ENCODE data around the gene PRLR.
"Not testable (repeated sequence)": the region's sequence is repeated elsewhere in the genome, so short reads cannot be mapped to it uniquely, and the experiment has no call there.

The PRLR gene

GRCh38 chr5:35067985-35068384, 162.3 kb downstream of the PRLR start:
- DNase-seq: no peak

GRCh38 chr5:35066260-35066795, 164.0 kb downstream of the PRLR start:
- peak; percentile 6 to 57 (median 40) for DNase-seq

DNA sequence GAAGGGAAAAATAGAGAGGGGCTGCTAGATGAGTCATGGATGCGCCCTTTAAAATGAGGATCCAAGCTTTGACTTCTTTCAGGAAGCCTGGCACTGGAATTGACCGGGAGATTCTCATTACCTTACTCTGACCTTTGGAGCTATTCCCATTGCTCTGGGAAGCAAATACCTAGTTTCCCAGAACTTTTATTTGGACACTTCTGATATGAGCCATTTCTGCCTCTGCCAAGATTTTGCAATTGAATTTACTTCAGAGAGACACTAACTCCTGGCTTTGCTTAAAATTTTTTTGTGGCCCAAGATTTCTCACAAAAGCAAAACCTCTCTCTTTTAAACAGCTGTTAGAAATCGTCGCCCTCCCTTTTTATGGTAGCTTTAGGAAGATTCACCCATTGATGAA, 166.9 kb downstream of the PRLR start:
- DNase-seq: no peak

GRCh38 chr5:35061211-35061770, 169.0 kb downstream of the PRLR start:
- peak; percentile 1 to 33 (median 31) for DNase-seq

DNA sequence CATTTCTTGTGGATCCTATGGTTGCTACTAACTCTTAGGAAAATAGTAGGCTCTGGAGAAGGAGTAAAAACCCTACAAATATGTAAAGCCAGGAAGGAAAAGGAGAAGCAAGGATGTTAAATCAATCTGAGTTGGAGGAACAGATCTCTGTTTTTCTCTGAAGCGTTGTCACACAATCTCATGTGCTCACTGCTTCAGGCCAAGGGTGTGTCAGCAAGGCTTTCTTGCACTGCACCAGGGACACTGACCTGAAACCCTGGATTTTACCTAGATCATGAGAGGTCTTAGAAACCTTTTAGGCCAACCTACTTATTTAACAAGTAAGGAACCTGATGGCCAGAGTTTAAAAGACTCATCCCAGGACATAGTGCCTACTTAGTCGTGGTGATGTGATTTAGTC, 170.1 kb downstream of the PRLR start:
- no peak for DNase-seq

DNA sequence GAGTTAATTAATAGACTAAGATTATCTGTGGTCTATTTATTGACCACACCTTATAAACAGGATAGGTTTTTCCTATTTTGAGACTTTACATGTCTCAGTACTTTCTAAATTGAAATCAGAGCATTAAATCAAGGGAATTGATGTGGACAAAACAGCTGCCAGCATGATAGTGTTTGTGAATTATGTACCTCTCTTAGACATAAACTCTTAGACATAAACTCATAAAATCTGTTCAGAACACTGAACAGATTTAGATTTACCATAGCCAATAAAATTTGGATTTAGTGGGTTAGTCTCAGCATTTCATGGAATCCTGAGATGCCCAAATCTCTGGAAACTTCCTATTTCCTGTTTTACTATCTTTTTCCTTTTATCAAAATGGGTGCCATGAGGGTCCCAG, 171.0 kb downstream of the PRLR start:
- DNase-seq: no peak

GRCh38 chr5:35058374-35058788, 171.9 kb downstream of the PRLR start:
- no peak for DNase-seq

DNA sequence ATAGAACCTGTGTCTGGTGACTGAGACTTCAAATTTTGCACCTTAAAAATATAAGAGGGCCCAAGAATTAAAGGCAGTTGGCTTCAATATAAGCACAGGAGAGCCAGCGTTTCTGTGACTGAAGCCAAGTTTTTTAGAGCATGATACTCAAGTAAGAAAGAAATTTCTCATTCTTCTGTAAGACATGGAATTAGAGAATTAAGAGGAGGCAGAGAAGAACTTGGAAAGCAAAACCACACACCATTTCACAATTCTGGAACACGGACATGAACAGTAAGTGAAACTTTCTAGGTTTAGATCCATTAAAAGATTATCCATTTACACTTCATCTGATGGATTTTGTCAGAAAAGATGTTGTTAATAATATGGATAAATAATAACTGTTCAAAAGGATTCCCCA, 173.6 kb downstream of the PRLR start:
- DNase-seq: no peak

DNA sequence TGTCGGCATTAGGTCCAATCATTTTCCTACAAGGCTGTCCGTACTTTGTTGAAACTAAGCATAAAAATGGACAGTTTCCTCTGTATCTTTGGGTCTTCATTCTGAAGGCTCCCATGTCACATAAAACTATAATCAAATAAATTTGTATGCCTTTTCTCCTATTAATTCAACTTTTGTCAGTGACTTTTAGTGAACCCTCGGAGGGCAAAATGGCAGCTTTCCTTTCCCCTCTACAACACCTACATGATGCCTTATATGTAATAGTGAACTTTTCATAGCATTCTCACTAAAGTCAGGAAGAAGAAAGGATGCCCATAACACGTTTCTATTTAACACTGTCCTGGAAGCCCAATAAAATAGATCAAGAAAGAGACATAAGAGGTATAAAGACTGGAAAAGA, 177.4 kb downstream of the PRLR start:
- no peak for DNase-seq

DNA sequence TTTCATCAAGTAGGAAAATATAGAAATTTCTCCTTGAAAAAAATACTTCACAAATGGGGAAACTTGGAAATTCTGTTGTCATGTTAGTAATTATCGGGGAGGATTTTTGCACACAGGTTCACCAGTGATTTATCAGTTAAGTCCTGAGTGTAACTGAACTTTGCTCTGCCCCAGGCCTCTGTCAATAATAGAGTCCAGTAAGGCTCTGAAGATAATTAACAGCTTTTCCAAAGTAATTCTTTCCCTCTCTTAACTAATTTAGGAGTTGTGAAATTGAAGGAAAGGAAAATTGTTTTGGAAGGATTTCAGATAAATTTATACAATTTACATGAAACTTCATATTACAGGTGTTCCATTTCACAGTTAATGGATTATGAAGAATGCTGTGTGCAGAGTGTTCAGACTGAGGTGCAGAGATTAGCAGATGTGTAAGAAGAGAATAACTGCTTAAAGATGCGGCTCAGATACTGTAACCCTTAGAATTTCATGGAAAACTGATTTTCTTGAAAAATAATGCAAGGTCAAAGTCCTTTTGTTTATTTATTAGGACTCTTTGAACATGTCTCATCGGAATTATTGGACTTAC, 179.7 kb downstream of the PRLR start:
- no peak for DNase-seq

DNA sequence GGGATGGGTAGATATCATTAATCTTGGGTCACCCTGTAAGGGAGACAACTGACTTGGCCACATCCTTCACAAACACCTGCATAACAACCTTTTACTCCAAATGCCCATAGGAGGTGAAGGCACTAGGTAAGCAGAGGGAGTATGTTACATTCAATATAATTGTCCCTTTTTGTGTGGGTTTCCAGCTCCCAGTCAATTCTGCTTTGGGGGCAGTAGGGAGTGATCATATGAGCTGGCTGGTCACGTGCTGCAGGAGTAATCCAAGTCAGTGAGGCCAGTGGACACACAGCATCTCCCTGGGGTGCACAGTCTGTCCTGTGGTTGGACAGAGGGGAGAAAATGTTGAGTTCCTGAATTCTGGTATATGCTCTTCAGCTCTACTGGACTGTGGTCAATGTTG, 181.4 kb downstream of the PRLR start:
- DNase-seq: no peak

DNA sequence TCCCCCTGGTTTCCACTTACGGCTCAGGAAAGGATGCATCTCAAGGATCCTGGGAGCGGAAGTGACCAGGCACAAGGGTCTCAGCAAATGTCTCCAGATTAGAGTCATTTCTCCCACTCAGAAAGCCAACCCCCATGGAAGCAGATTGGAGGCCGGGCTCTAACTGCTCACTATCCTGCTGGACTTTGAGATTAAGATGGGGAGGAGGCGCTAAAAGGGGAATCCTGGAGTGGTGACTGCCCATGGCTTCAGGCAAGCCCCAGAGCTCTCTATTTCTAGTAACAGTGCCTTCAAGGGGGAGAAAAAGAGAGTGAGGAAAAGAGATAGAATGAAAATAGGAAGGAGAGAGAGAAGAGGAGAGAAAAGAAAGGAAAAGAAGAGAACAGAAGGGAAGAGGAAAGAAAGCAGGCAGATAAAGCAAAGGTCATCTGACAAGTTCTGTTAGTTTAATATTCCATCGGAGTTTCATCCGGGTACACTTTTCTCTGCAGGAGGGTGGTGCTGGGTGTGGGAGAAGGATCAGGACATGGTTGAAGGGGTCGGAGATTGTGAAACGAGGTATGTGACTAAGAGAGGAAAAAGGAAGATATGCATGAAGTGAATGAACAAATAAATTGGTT, 182.4 kb downstream of the PRLR start, which contains the start of gene AGXT2:
Gene AGXT2 (minus strand): TSS at position 165 of the 620 bp plus-strand sequence. CDS start 57 bp downstream, at position 108.
- no peak for DNase-seq

DNA sequence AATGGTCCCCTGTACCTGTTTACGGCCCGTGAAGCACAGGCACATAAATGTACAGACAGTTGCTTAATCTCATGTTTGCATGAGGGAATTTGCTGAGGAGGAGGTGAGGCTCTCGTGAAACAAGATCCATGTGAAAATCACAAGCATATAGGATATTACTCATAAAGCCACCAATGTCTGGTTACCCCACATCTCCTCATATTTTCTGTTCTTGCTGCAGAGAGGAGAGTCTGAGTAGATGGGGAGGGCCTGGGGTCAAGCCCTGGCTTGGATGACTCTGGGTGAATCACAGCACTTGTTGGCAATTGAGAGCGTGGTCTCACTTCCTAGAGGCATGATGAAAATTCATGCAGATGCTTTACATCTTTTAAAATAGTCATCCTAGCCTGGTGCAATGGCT, 183.5 kb downstream of the PRLR start:
- no peak for DNase-seq

DNA sequence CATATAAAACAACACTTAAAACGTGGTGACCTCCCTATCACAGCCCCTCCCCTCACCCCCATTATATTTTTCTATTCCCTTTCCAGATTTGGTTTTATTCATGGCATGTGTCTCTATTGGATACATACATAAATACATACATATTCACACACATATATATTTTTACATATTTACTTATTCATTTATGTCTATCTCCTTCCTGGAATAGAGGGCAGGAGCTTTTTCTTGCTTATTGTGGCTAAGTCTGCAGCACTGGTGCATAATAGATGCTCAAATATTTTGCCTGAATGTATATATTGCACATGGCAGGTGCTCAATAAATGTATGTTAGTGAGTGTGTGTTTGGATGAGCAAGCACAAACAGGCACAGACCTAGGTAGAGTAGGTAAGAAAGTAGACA, 185.0 kb downstream of the PRLR start:
- no peak for DNase-seq

DNA sequence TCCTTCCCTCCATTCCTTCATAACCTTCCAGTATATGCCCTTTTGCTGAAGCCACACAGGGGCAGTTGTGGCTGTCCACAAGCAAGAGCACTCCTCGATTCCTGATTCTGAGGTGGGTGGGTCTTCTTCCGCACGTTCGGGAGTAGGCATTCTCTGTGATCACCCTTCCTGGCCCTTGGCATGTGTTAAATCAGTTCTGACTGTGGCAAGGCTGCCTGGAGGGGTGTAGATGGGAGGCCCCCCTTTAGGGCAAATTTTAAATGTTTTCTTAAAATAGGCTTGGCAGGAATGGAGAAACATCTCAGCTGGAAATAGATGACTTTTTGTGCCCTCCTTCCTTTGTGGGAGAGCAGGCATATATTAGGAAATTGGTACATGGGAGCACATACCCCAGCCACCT, 185.6 kb downstream of the PRLR start:
- no peak for DNase-seq

DNA sequence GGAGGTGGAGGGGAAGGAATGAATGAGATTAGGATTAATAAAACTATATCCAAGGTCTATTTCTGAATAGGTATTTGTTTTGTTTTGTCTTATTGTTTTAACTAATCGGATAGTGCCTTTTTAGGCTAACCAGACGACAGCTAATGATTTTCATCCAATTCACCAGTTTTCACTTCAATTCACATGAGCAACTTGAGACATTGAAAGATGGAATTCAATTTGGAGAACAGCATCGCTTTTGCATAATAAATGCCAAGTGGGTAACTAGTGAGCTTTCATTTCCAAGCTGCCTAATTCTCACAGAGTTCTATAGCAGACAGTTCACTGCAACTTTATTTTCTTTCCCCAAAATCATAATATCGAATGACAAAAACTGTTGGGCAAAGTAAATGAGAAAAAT, 187.5 kb downstream of the PRLR start:
- DNase-seq: no peak

DNA sequence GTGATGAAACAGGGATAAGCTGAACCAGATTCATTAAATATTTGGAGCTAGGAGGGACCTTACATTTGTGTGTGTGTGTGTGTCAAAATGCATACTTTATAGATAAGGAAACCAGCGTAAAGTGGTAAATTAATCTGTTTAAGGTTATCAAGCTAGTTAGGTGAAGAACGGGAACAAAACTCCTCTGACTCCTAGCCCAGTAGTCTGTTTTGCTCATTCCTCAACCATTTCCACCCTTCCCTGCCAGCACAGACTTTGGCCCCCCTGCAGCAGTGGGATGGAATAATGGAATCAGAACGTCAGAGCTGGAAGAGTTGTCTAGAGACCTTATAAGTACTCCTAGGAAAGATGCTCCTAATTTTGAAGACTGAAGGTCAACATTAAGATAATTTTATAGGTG, 189.0 kb downstream of the PRLR start:
- DNase-seq: no peak

GRCh38 chr5:35038891-35039290, 191.4 kb downstream of the PRLR start:
- DNase-seq: no peak

- DNase-seq: no peak
These were observed 193.8 kb downstream of the PRLR start for GRCh38 chr5:35036536-35036935.

GRCh38 chr5:35035929-35036328, 194.4 kb downstream of the PRLR start:
- not testable (repeated sequence) for DNase-seq

DNA sequence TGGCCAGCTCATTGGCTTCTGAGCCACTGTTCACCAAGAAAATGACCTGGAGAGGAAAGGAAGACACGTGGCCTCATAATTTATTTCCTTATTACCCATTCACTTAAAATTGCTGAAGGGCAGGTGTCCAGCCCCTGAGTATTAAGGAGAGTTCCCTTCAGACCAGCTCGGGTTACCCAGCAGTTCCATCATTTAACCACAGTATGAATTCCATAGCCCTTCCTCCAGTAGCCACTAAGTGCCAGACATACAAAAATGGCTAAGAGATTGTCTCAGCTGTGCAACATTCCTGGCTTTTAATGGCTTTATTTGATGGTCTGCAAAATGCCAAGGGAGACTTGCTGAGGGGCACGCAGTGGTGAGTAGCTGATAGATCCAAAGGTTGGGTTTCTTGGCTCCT, 195.0 kb downstream of the PRLR start:
- no peak for DNase-seq

DNA sequence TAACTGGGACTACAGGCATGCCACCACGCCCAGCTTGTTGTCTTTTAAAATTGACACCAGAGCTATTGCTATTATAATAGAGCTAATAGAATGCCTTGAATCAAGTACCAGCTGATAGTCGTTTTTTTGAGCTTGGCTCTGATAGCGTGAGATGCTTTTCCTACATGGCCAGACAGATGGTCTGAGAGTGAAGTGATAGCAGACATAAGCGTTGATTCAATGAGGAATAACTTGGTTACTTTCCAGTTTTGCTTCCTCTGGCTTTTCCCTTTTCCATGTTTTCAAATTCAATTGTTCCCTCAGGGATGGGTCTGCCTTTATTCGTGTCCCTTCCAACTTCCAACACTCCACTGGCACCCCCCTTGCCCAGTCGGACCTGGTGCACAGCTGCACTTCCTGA, 197.9 kb downstream of the PRLR start:
- DNase-seq: no peak

DNA sequence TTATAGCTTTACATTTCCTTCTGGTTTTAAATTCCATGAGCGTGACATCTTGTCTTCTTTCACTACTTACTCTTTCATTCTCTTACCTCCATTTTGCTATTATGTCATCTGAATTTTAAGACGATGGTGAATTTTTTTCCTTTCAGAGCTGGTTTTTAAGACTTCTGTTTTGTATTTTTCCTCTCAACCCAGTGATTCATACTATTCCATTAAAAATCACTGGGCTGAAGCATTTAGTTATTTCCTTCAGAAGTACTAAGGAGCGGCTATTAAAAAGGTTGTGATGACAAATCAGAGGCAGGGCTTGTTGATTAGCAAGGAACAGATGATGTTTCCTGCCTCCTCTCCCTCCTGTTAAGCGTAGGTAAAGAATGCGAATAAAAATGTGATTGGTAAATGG, 199.0 kb downstream of the PRLR start:
- DNase-seq: no peak

DNA sequence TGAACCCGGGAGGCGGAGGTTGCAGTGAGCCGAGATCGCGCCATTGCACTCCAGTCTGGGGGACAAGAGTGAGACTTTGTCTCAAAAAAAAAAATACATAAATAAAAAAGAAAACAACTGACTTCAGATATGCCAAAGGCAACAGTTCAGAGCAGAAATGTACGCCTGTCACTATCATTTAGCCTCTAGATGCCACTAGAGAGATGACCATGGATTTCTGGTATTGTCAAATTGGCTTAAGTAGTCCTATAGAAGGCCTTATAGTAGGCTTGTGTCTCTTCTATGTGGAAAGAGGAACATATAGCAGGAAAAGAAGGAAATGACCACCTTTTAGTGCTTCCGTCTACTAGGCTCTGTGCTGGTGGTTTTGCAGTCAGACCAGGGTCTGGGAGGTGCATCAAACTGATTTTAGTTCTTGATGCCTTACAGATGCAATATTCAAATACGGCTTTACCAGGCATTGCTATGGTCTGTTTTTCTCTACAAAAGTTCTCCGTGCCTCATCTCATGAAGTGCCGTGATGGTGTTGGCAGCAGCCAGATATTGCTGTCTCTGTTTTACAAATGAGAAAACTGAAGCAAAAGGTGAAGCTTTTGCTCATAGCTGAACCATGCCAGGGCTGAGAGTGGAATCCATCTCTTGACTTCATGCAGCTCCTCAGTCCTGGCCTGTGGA, 199.7 kb downstream of the PRLR start:
- peak in 3 of 4 experiments; percentile 5 to 32 (median 21) for DNase-seq

All from suppressor macrophage (primary cell).